SKM-1 treated with dmso at 0.1 percent for 144 hours (cell line): ENCODE results near the gene HPS5.
"Not testable (repeated sequence)": the region's sequence is repeated elsewhere in the genome, so short reads cannot be mapped to it uniquely, and the experiment has no call there.

Experiments
- DNase-seq: peaks from one replicate; lab custom pipeline; 2025; ENCODE audit not compliant: unreplicated experiment; lab: John Stamatoyannopoulos, UW

HPS5 gene, protein sequence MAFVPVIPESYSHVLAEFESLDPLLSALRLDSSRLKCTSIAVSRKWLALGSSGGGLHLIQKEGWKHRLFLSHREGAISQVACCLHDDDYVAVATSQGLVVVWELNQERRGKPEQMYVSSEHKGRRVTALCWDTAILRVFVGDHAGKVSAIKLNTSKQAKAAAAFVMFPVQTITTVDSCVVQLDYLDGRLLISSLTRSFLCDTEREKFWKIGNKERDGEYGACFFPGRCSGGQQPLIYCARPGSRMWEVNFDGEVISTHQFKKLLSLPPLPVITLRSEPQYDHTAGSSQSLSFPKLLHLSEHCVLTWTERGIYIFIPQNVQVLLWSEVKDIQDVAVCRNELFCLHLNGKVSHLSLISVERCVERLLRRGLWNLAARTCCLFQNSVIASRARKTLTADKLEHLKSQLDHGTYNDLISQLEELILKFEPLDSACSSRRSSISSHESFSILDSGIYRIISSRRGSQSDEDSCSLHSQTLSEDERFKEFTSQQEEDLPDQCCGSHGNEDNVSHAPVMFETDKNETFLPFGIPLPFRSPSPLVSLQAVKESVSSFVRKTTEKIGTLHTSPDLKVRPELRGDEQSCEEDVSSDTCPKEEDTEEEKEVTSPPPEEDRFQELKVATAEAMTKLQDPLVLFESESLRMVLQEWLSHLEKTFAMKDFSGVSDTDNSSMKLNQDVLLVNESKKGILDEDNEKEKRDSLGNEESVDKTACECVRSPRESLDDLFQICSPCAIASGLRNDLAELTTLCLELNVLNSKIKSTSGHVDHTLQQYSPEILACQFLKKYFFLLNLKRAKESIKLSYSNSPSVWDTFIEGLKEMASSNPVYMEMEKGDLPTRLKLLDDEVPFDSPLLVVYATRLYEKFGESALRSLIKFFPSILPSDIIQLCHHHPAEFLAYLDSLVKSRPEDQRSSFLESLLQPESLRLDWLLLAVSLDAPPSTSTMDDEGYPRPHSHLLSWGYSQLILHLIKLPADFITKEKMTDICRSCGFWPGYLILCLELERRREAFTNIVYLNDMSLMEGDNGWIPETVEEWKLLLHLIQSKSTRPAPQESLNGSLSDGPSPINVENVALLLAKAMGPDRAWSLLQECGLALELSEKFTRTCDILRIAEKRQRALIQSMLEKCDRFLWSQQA

DNA sequence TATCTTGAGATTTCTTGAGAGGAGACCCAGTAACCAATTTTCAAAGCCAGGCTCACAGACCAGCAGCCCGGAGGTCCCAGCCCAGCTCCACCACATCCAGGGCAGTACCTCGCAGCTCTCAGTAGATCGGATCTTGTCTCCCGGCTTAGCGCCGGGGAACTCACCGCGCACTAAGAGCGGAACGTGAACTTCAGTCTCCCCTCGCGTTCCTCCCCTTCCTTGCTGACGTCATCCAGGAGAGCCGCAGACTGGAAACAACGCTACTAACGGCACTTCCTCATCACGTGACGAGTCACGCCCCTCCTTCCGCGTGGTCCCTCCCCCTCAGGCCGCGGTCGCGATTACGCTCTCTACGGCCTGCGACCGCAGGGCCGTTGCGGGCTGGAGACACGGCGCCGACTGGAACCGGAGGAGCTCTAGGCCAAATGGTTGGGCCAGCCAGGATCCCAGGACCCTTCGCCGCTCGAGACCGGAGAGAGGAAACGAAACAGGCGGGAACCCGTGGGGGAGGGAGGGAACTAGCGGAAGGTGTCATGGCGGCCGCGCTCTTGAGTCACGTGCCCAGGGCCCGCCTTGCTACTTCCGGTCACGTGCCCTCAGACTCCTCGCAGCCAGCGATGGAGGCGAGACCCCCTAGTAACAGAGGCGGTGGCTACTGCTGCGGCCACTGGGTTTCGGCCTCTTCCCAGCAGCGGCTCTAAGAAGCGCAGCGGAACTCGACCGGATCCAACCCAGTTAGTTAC lies at the start of gene HPS5, which contains the start of gene GTF2H1:
Gene HPS5 (minus strand): TSS at position 172 of the 743 bp plus-strand sequence. CDS start 4,282 bp downstream, outside the sequence.
Gene GTF2H1 (plus strand): TSS at position 599 of the 743 bp plus-strand sequence. CDS start 10,508 bp downstream, outside the sequence.
- peak; percentile 97 for DNase-seq

DNA sequence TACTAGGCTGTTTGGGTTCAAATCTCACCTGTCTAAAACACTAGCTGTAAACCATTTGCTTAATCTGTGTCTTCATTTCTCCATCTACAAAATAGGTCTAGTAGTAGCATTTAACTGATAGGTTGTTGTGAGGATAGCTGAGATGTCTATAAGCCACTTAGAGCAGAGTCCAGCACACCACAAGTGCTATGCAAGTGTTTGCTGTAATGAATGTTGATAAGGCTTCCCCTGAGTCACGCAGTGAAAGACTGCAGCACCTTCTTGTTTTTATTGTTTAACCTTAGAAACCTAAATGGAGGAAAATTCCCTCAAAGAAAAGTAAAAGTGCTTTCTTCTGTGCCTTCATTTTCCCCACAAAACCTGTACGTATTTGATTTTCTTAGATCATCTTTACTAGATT lies 49.3 kb upstream of the HPS5 start:
- DNase-seq = no peak

DNA sequence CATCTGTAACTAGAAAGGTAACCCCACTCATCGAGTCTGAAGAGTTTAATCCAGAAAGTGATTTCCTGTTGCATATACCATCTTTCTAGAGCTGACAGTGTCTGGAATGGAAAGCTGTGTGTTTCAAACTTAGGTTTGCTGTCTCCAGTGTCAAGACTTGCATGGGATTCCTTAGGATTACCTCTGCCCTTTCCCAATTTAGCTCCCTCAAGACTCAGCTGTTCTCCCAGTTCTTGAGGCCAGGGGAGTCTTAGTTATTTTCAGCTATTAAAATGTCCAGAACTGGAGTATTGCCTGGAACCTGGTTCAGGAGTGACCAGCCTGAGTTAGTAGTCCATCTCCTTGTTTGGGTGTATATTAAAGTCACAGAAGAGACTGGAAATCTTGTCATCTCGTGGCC lies 47.5 kb upstream of the HPS5 start:
- no peak for DNase-seq

DNA sequence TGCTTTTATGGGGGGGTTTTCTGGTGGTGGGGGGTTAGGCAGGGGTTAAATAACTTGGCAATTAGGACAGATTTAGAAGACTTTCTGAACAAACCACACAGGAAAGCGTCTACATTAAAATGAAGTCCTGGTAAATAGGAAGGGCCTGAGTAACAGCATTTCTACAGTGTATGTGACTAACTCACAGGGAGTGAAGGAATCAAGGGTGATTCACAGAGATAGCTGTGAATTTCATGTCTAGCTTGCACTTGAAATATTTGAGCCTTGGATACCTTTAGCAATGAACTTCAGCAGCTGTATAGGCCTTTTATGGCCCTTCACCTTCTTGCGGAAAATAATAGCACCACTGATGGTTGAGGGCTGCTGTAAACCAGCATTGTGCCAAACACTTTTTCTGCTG lies 46.3 kb upstream of the HPS5 start:
- no peak for DNase-seq

DNA sequence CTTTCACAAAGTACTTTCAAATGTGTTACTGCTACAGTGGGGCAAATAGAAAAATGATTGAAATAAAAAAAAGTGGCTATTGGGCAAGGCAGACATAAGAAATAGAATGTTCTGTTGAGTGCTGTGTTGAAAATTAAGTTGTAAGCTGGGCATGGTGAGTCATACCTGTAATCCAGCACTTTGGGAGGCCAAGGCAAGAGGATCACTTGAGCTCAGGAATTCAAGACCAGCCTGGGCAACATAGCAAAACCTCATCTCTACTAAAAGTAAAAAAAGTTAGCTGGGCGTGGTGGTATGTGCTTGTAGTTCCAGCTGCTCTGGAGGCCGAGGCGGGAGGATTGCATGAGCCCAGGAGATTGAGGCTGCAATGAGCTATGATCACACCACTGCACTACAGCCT lies 45.5 kb upstream of the HPS5 start:
- DNase-seq = no peak

DNA sequence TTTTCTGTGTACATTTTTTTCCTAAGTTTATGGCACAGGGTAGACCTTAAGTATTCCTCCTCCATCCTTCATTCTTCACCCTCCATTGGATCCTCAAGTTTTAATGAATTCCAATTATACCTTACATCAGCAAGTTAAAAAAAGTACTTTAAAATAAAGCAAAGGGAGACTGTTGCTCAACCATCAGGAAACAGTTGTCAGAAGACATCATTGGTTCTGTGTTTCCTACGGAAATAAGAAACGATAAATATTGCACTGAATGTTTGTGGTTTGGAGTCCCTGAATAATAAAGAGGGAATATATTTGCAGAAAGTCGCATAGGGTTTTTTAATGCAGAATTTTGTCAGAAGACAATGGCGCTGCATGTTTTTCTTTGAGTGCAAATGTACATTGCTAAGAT lies 44.3 kb upstream of the HPS5 start:
- DNase-seq = no peak

DNA sequence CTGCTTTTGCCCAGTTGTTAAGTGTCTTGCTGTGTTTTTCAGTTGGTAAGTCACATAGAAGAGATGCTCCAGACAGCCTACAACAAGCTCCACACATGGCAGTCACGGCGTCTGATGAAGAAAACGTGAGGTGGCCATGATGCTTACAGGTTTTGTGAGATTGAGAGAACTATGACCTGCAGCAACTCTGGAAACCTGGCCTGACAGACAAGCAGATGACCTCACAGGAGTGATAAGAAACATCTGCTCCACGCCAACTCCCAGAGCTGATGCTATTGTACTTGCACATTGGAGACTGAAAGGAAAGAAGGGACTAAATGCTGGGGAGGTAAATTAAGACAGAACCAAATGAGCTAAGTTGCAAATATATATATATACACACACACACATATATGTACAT lies 43.8 kb upstream of the HPS5 start:
- no peak for DNase-seq

DNA sequence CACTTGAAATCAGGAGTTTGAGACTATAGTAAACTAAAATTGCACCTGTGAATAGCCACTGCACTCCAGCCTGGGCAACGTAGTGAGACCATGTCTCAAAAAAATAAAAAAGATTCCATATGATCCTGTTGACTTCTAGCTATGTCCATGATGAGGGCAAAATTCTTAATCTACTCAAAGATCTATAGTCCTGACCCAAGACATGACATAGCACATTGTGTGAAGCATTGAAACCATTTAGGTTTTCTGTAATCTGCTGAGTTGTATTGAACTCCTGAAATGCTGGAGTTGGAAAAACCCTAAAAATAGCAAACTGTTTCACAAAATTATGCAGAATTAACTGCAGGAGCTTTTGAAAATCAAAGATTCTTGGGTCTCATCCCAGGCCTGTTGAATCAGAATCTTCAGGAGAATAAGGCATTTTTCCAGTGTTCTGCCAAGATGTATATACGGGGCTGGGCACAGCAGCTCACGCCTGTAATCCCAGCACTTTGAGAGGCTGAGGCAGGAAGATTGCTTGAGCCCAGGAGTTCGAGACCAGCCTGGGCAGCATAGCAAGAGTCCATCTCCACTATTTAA lies 42.6 kb upstream of the HPS5 start:
- no peak for DNase-seq

DNA sequence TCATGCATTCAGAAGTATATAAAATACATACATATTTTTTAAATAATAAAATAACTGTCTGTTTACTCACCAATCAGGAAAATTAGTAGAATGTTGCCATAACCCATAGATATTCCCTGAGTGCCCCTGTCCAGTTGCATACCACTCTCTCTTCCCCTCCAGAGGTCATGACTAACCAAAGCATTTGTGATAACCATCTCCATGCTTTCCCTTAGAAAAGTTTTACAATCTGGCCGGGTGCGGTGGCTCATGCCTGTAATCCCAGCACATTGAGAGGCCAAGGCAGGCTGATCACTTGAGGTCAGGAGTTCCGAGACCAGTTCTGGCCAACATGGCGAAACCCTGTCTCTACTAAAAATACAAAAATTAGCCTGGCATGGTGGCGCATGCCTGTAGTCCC lies 39.2 kb upstream of the HPS5 start:
- DNase-seq = no peak

DNA sequence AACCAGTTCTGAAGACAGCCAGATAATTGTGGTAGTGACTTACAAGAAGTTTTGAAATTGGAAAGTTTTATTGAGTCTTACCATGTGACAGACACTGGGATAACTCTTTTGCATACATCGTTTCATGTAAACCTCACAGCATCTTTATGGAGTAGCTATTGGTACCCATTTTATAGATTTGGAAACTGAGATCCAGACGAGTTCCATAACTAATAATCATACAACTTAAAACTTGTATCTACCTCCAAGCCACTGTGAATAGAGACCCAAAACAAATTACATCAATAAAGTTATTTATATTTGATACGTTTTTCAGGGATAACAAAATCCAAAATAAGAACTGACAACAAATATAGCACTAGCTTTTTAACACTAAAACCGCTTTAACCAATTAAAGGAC lies 36.7 kb upstream of the HPS5 start:
- DNase-seq = no peak

DNA sequence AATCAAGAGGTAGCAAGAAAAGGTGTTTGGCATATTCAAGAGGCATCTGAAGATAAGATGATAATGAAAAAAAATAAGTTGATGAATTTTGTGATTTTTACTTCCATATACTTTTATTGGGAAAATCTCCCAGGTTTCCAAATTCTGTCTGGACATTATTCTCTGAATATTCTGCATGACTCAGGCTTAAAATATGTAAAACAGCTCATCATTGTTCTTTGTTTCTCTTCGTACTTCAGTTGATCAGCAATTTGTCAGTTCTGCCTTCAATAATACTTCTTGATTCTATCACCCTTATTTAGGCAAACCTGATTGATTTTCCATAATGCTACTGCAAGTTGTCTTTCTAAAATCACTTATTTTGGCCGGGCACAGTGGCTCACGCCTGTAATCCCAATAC lies 30.6 kb upstream of the HPS5 start:
- no peak for DNase-seq

DNA sequence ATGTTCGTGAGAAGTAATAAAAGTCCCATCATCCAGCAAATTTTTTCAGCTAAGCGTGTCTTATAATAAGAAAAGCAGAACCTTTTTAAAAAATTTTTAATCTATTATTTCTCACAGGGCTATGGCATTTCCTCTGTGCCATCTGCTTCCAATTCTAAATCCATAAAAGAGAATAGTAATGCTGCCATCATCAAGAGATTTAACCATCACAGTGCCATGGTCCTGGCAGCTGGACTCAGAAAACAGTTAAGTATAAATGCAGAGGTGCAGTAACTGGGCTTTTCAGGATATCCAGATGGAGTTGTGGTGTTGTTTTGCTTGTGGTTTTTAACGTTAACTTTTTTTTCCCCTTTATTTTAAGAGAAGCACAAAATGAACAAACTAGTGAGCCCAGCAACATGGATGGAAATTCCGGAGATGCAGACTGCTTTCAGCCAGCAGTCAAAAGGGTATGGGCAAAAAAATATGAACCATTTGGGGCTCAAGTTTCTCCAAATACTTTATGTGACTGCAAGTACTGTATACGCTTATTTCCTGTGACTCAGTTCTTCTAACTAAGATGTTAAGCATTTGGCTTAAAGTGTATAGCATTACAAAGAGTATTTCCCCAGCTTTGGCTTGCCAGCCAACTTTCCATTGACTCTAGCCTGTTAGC lies 25.7 kb upstream of the HPS5 start:
- no peak for DNase-seq

DNA sequence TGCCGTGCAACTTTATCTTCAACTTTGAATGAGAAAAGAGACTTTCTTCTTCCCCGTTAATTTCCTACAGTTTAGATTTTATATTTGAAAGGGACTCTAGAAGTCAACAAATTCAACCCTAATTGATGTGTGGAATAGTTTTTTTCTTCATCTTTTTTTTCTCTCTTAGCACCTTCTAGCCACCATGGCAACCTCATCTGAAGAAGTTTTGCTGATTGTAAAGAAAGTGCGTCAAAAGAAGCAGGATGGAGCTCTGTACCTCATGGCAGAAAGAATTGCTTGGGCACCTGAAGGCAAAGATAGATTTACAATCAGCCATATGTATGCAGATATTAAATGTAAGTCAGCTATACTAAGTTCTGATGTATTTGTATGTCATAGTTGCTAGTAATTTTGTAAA lies 11.0 kb upstream of the HPS5 start:
- DNase-seq = no peak

DNA sequence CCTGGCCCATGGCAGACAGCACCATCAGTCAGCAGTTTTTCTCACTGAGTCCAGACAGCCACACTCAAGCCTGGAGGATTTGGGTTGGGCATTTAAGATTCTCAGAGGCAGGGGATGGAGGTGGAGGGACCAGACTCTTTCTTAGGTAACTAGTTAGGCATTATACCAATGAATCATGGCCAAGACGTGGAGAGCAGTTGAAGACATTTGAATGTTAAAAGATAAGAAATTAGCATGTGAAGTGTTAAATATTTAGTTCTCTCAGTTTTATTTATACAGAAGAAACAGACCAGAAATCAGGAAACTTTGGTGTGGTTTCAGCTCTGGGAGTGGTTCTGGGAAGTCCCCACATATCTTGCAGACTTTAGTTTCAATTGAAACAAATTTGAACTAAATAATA lies 10.4 kb upstream of the HPS5 start:
- no peak for DNase-seq

DNA sequence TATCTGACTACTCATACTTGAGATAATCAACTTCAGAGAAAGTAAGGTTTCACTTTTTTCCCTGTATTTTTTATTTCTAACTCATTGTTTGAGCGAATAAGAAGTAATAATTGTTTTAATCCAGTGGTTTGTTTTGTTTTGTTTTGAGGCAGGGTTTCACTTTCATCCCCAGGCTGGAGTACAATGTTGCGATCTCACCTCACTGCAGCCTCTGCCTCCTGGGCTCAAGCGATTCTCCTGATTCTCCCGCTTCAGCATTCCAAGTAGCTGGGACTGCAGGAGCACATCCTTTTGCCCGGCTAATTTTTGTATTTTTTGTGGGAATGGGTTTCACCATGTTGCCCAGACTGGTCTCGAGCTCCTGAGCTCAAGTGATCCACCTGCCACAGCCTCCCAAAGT lies 9.0 kb upstream of the HPS5 start:
- DNase-seq = no peak

DNA sequence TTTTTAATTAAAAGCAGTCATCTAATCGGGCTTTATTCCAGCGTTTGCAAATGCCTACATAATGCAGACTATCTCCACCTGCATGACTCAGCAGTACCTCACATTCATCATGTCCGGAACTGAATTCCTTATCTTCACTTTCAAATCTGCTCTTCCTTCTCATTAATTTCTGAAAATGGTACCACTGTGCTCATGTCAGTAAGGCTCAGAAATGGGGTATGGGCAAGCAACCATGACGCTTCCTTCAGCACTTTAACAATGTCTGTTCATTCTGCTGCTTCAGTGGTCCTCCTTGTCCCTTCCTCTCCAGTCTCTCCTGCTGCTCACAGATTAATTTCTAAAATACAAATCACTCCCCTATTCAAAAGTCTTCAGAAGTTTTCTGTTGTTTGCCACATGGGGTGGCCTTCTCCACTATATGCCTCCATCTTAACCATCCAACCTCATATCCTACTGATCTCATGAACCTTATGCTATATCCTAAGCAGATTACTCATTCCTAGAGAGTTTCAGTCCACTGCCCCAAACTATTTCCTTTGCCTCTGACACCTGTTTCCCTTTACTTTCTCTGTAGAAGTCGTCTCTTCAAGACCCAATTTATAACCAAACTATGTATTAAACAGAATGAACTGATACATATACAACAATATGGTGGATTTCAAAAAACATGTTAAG lies 7.4 kb upstream of the HPS5 start:
- no peak for DNase-seq

DNA sequence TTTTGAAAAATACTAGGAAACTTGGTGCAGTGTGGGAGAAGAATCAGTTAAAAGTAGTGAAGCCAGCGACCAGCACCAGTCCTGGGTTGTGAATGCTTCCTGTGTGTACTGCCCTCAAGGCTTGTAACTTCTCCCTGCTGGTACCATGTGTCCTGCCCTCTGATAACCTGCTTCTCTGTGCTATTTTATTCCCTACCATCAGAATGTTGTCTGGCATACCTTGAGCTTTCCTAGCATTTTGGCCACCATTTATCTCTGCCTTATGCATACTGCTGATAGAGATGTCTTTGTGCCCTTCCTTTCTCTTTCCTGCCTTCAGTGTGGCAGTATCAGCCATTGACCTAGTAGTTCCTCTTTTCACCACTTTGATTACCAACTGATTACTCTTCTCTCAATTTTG lies 2.4 kb upstream of the HPS5 start:
- DNase-seq = peak; percentile 6

DNA sequence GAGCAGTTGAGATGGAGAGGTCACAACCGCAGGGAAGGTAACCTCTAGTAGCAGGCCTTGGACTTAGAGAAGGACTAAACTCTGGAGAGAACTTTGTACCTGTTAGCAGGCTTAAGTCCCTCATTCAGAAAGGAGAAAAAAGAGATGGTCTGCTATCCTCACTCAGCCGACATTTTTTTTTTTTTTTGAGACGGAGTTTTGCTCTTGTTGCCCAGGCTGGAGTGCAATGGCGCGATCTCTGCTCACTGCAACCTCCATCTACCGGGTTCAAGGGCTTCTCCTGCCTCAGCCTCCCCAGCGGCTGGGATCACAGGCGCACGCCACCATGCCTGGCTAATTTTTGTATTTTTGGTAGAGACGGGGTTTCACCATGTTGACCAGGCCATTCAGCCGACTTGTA lies 1.9 kb upstream of the HPS5 start:
- DNase-seq = not testable (repeated sequence)

DNA sequence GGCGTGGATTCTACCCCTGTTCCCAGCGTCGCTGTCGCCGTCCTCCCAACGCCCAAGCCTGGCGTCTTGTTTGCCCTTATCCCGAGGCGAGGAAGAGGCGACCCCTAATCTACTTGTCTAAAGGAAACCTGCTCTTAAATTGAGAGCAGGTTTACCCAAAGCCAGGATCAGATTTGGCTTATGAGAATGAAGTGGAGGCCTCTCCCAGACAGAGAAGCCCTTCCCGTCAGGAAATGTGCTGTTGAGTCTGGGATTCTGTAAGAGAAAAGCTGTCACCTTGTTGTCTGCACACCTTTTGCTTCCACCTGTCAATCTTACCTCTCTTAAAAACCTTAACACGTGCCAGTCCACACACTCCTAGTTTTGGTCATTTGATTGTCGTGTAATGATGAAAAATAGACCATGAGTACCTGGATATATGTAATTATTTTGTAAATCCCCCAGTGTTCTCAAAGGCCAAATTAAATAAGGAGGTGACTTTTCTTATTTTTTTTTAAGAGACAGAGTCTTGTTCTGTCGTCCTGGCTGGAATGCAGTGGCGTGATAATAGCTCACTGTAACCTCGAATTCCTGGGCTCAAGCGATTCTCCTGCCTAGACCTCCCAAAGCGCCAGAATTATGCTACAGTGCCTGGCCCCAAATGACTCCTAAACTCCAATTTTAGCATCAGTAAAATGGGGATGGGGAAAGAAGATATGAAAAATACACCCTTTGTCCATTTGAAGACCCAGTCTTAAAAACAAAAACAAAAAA lies 1.1 kb upstream of the HPS5 start:
- no peak for DNase-seq
